Measurements from ENCODE around the gene NUDT1. TPM values are rescaled to one million over a fixed set of nuclear protein-coding genes. Genes with fewer than 3 reads are reported as not detected.

The NUDT1 gene
- total and polyA plus RNA-seq, 2 donors (not counting 1 experiment from before 2014, with no cell fraction given), result 19.8 to 28.4 TPM

- H3K27ac ChIP-seq (ENCODE audit: insufficient read depth, low read length), result no peak overlapping the region
- no peak for DNase-seq (ENCODE audit: low read depth in 2 of 2)
- H3K79me2 ChIP-seq (ENCODE audit: control insufficient read depth, insufficient read depth, low read length), result peaks cover 8% of the 10 kb centered on the region
- peaks cover 17% of the 10 kb centered on the region for H3K36me3 ChIP-seq (ENCODE audit: control insufficient read depth, insufficient read depth, low read length)
- H3K9me3 ChIP-seq (ENCODE audit: control insufficient read depth, insufficient read depth, low read depth, low read length), result no peaks in the 10 kb centered on the region
- H2AFZ ChIP-seq (ENCODE audit: low read length), result no peak overlapping the region
- no peak overlapping the region for H3K4me2 ChIP-seq (ENCODE audit: extremely low read depth, insufficient read depth, low read length)
- H3K4me3 ChIP-seq (replicated peaks in 1 of 4; ENCODE audit: control extremely low read depth in 1 of 4, insufficient read depth in 1 of 4, low read depth in 3 of 4, low read length in 4 of 4), result no peak overlapping the region
- H3K9ac ChIP-seq (ENCODE audit: insufficient read depth, low read length), result no peak overlapping the region
- no peaks in the 10 kb centered on the region for H4K20me1 ChIP-seq (ENCODE audit: control insufficient read depth, extremely low read depth, insufficient read depth, low read length)
- H3K4me1 ChIP-seq (ENCODE audit: control insufficient read depth, extremely low read depth, insufficient read depth, low read length), result no peaks in the 10 kb centered on the region
- no peaks in the 10 kb centered on the region for H3K27me3 ChIP-seq (ENCODE audit: control insufficient read depth, insufficient read depth, low read length)
- TF ChIP-seq, protein P1, sequence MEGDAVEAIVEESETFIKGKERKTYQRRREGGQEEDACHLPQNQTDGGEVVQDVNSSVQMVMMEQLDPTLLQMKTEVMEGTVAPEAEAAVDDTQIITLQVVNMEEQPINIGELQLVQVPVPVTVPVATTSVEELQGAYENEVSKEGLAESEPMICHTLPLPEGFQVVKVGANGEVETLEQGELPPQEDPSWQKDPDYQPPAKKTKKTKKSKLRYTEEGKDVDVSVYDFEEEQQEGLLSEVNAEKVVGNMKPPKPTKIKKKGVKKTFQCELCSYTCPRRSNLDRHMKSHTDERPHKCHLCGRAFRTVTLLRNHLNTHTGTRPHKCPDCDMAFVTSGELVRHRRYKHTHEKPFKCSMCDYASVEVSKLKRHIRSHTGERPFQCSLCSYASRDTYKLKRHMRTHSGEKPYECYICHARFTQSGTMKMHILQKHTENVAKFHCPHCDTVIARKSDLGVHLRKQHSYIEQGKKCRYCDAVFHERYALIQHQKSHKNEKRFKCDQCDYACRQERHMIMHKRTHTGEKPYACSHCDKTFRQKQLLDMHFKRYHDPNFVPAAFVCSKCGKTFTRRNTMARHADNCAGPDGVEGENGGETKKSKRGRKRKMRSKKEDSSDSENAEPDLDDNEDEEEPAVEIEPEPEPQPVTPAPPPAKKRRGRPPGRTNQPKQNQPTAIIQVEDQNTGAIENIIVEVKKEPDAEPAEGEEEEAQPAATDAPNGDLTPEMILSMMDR (conservative IDR thresholded peaks at IDR 0.05 in 1 of 2, IDR thresholded peaks at IDR 0.05 in 1 of 2; ENCODE audit: low read depth in 1 of 2, low read length in 2 of 2), result no peak
- no peak for TF ChIP-seq EZH2 (IDR thresholded peaks at IDR 0.05; ENCODE audit: low read length, missing control alignments)
These were observed 16.7 kb upstream of the NUDT1 start for GRCh38 chr7:2225336-2225735.

DNA sequence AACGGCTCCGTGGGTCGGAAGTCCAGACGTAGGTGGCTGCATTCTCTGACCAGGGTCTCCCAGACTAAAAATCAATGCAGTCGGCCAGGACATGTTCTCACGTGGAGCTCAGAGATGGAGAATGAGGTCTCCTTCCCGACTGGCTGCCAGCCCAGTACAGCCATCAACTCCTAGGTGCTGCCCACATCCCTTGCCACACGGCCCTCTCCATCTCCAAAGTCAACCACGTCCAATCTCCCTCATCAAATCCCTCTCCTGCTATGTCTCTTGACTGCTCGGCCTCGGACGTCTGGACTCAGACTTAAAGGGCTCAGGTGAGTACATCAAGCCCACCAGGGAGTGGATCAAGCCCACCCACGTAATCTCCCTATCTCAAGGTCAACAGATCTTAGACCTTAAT, 16.2 kb upstream of the NUDT1 start:
- Histone ChIP-seq H3K79me2 (ENCODE audit: control insufficient read depth, insufficient read depth, low read length) (peaks cover 13% of the 10 kb centered on the region), H3K27me3 (ENCODE audit: control insufficient read depth, insufficient read depth, low read length) (no peaks in the 10 kb centered on the region), H3K4me1 (ENCODE audit: control insufficient read depth, extremely low read depth, insufficient read depth, low read length) (no peaks in the 10 kb centered on the region), H3K9me3 (ENCODE audit: control insufficient read depth, insufficient read depth, low read depth, low read length) (no peaks in the 10 kb centered on the region), H2AFZ (ENCODE audit: low read length) (no peak overlapping the region), H3K4me3 (replicated peaks in 1 of 4; ENCODE audit: control extremely low read depth in 1 of 4, insufficient read depth in 1 of 4, low read depth in 3 of 4, low read length in 4 of 4) (no peak overlapping the region), H3K36me3 (ENCODE audit: control insufficient read depth, insufficient read depth, low read length) (peaks cover 18% of the 10 kb centered on the region), H3K4me2 (ENCODE audit: extremely low read depth, insufficient read depth, low read length) (no peak overlapping the region), H3K27ac (ENCODE audit: insufficient read depth, low read length) (no peak overlapping the region), H3K9ac (ENCODE audit: insufficient read depth, low read length) (no peak overlapping the region), H4K20me1 (ENCODE audit: control insufficient read depth, extremely low read depth, insufficient read depth, low read length) (no peaks in the 10 kb centered on the region)
- TF ChIP-seq EZH2 (IDR thresholded peaks at IDR 0.05; ENCODE audit: low read length, missing control alignments), result no peak
- TF ChIP-seq, protein P1 (conservative IDR thresholded peaks at IDR 0.05 in 1 of 2, IDR thresholded peaks at IDR 0.05 in 1 of 2; ENCODE audit: low read depth in 1 of 2, low read length in 2 of 2), result no peak
- no peak for DNase-seq (ENCODE audit: low read depth in 2 of 2)

DNA sequence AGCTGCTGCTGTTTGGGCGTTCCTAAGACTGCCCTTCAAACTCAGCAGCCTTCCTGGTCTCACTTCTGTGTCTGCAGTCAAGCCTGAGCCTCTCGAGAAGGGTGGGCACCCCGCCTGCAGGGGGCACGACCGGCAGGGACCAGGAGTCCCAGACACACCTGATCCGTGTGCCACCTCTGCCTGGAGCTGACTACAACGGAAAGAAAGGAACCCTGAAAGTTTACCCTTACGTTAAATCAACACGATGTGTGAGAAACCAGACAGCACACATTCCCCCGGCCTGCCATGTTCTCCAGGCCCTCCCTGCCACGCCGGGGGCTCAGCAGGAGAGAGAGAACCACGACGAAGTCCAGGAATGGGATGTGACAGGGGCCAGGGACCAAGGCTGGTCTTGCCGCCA, 14.3 kb upstream of the NUDT1 start:
- no peaks in the 10 kb centered on the region for H3K9me3 ChIP-seq (ENCODE audit: control insufficient read depth, insufficient read depth, low read depth, low read length)
- no peaks in the 10 kb centered on the region for H3K27me3 ChIP-seq (ENCODE audit: control insufficient read depth, insufficient read depth, low read length)
- H3K36me3 ChIP-seq (ENCODE audit: control insufficient read depth, insufficient read depth, low read length), result peaks cover 17% of the 10 kb centered on the region
- TF ChIP-seq EZH2 (IDR thresholded peaks at IDR 0.05; ENCODE audit: low read length, missing control alignments), result no peak
- TF ChIP-seq, protein P1 (conservative IDR thresholded peaks at IDR 0.05 in 1 of 2, IDR thresholded peaks at IDR 0.05 in 1 of 2; ENCODE audit: low read depth in 1 of 2, low read length in 2 of 2), result no peak
- no peak overlapping the region for H3K4me2 ChIP-seq (ENCODE audit: extremely low read depth, insufficient read depth, low read length)
- peaks cover 27% of the 10 kb centered on the region for H3K79me2 ChIP-seq (ENCODE audit: control insufficient read depth, insufficient read depth, low read length)
- DNase-seq (ENCODE audit: low read depth in 2 of 2), result no peak
- no peak overlapping the region for H2AFZ ChIP-seq (ENCODE audit: low read length)
- H4K20me1 ChIP-seq (ENCODE audit: control insufficient read depth, extremely low read depth, insufficient read depth, low read length), result no peaks in the 10 kb centered on the region
- H3K9ac ChIP-seq (ENCODE audit: insufficient read depth, low read length), result no peak overlapping the region
- H3K4me1 ChIP-seq (ENCODE audit: control insufficient read depth, extremely low read depth, insufficient read depth, low read length), result peaks cover 3% of the 10 kb centered on the region
- no peak overlapping the region for H3K27ac ChIP-seq (ENCODE audit: insufficient read depth, low read length)
- no peak overlapping the region for H3K4me3 ChIP-seq (replicated peaks in 1 of 4; ENCODE audit: control extremely low read depth in 1 of 4, insufficient read depth in 1 of 4, low read depth in 3 of 4, low read length in 4 of 4)
